GM19023 (cell line): ENCODE data around the gene GPC3.
"Not testable (repeated sequence)": the region's sequence is repeated elsewhere in the genome, so short reads cannot be mapped to it uniquely, and the experiment has no call there.

Source experiments
- ATAC-seq: cut with Tn5 transposase; IDR thresholded peaks from one replicate; pipeline ENCODE4 v1.9.1; 2021; ENCODE audit warnings: mild to moderate bottlenecking, moderate library complexity; ENCODE audit not compliant: unreplicated experiment

GPC3 gene

DNA sequence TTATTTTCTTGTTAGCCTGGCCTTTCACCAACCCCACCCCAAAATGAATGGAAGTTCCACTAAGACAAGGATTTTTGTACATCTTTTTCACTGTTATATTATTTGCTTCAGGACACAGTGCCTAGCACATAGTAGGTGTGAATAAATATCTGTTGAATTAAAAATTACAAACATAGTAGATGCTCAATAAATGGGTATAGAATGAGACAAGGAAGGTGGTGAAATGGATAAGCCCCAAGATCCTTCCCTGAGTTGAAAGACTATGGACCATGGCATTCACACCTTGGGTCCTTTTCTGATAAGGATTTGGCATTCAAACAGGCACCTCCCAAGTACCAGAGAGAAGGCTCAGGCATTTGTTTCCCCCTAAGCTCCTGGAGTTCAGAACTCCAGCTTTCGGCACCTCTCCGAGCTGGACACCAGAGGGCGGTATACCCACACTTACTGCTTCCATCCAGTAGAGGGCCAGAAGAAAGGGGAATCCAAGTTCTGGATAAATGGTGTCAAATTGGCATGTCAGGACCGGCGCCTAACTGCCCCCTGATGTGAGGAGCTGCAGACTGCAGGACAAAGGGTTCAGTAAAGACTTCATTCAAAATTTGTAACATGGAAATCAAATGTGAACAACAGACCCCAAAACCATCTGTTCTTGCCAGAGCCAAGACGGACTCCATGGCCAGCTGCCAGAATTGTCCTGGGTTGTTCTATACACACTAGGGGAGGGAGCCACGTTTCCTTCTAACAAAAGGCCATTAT is 193.0 kb downstream of the GPC3 start:
- peak; percentile 93 for ATAC-seq

DNA sequence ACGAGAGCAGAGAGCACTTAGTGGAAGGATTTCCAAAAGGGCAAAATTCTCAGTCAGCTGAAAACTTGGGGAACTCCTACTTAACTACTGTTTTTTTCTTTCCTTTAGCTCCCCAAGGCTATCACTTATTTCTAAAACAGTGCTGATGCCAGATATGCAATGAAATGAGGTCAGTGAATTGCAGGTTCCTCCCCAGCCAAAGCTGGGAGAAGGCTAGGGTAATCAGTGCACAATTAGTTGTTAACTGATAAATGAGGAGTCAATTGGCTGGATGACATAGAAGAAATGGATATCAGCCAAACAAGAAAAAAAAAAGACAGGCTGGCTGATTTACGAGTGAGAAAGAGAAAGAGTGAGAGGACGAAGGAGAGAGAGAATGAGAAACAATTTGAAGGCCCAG is 195.6 kb downstream of the GPC3 start:
- ATAC-seq, result no peak

DNA sequence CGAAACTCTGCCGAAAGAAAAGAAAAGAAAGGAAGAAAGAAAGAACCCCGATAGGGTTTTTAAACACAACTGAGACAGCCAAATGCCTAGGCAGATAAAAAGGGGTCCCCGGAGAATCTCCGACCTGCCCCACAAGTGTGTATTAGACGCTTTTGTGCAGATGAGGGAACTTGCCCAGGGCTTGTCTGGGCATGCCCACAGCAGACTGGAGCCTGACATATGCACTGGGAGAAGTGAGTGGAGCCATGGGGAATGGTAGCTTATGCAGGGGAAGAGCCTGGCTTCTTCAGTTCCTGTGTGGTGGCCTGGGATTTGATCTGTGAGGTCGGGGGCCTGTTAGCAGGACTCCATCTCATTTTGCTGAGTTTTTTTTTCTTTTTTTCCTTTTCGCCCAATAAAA is 199.0 kb downstream of the GPC3 start:
- no peak for ATAC-seq

- peak; percentile 69 for ATAC-seq
Observed at GRCh38 chrX:133783274-133783673, 202.1 kb downstream of the GPC3 start.

- no peak for ATAC-seq
Observed at GRCh38 chrX:133781174-133781573, 204.2 kb downstream of the GPC3 start.

- ATAC-seq, result no peak
Observed at GRCh38 chrX:133776072-133776471, 209.3 kb downstream of the GPC3 start.

DNA sequence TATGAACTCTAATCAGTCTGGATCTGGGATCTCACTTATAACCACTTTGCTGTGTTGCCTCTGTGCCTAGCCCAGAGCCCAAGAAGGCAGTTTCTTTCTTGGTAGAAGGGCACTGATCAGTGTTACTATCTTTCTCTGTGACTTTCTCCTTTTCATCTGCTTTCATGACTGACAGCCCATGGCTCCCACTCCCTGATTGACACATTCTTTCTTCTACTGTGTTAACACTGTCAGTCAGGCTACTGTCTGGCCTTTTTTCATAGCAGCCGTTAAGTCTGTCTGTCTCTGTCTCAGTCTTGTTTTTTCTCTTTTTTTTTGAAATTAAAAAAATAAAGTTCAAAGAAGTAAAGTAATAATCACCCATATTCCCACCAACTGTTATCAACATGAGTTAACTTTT is 210.6 kb downstream of the GPC3 start:
- ATAC-seq, result no peak

- no peak for ATAC-seq
Observed at GRCh38 chrX:133771086-133771646, 214.2 kb downstream of the GPC3 start.

GRCh38 chrX:133762976-133763548 is 222.3 kb downstream of the GPC3 start:
- not testable (repeated sequence) for ATAC-seq

- no peak for ATAC-seq
Observed at GRCh38 chrX:133754657-133755056, 230.7 kb downstream of the GPC3 start.

DNA sequence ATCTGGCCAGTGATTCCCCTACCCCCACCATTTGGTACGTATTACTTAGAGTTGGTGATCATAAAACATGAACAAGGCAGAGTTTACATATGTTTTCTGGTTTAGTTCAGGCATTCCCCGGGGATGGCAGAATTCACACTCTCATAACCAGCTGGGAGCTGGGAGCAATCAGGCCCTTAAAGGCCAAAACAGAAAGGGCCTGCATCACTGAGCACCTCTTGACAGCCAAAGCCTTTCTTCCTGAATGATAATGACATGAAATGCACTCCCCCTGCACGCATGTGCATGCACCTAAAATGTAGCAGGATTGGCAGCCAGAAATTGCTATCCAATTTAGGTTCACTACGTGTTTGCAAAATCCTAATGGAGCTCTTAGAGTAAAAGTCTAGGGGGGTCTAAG is 235.4 kb downstream of the GPC3 start:
- no peak for ATAC-seq

GRCh38 chrX:133749370-133749769 is 236.0 kb downstream of the GPC3 start:
- no peak for ATAC-seq

- no peak for ATAC-seq
Observed at GRCh38 chrX:133747196-133747595, 238.2 kb downstream of the GPC3 start.

GRCh38 chrX:133746593-133746992 is 238.8 kb downstream of the GPC3 start:
- ATAC-seq, result no peak

DNA sequence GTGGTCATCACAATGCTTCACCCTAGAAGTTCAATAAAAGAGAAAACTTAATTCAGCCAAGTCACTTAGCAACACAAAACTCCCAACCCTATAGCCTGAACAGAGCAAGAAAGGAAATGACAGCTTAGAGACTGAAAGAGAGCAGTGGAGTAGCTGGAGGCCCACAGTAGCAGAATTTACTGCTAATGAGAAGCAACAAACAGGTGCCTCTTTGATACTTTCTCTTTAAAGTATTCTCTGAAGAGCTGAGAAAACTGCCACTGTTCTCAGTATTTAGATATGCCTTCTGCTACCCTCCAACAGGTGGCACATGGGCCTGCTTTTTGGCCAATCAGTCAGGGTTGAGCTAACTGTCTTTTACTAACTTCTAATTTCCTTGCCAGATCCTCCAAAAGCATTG is 240.0 kb downstream of the GPC3 start:
- peak; percentile 70 for ATAC-seq

- ATAC-seq, result no peak
Observed at GRCh38 chrX:133742602-133743305, 242.6 kb downstream of the GPC3 start.

- ATAC-seq, result no peak
Observed at GRCh38 chrX:133741303-133741702, 244.1 kb downstream of the GPC3 start.

- ATAC-seq, result no peak
Observed at GRCh38 chrX:133726642-133727041, 258.8 kb downstream of the GPC3 start.

DNA sequence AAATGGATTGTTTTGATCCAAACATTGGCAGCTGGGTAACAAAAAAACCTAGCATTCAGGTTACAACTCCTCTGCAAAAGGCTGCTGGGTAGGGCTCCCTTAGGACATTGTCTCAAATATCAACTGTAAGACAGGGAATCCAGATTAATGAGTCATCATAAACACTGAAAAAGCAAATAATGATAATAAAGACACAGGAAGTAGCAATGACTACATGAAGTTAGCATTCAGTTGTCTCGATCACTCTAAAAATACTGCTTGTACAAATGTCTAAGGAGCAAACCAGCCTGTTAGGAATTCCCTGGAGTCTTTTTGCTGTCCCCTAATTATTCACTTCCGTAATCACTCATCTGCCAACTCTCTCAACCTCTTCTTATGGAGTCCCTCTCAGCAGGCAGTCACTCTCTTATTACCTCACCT is 259.2 kb downstream of the GPC3 start:
- ATAC-seq, result no peak

DNA sequence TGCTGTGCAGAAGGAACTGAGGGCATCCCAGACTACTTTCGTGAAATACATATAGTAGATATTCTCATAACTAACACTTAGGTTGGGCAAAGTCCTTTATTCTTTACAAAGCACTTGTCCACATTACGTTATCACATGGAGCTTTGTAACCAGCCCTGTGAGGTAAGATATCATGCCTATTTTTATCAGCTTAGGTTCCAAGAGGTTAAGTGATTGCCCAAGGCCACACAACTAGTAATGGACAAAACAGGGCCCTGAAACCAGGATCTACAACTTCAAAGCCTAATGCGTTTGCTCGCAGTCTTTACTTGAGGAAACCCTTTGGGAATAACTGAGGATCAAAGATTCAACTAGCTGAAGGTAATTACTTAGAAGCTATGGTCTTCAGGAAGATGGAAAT is 261.5 kb downstream of the GPC3 start:
- no peak for ATAC-seq

GRCh38 chrX:133722756-133723155 is 262.6 kb downstream of the GPC3 start:
- no peak for ATAC-seq

DNA sequence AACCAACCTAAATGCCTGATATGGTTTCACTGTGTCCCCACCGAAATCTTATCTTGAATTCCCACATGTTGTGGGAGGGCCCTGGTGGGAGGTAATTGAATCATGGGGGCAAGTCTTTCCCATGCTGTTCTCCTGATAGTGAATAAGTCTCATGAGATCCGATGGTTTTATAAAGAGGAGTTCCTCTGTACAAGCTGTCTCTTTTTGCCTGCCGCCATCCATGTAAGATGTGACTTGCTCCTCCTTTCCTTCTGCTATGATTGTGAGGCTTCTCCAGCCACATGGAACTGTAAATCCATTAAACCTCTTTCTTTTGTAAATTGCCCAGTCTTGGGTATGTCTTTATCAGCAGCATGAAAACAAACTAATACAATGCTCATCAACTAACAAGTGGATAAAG is 265.1 kb downstream of the GPC3 start:
- ATAC-seq, result not testable (repeated sequence)
